Measurements from ENCODE around the gene HSFX1.
"Not testable (repeated sequence)": the region's sequence is repeated elsewhere in the genome, so short reads cannot be mapped to it uniquely, and the experiment has no call there.

DNA sequence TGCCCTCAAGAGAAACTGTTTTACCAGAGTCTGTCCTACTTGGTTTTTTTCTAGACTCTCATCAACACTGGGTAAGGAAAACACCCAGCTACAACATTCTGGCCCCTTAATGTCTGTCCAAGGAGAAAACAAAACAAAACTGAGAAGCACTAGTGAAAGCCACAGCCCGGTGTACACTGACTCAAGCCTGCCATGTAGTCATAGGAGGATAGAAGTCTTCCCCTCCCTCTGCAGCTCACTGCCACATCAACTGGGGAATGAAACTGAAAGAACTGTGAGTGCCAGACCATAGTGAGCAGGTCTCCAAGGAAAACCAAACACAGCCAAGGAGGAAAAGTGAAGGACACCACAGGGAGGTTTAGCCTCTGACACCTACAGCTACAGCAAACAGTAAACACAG, 21.7 kb downstream of the HSFX1 start:
- TF ChIP-seq, protein P1, sequence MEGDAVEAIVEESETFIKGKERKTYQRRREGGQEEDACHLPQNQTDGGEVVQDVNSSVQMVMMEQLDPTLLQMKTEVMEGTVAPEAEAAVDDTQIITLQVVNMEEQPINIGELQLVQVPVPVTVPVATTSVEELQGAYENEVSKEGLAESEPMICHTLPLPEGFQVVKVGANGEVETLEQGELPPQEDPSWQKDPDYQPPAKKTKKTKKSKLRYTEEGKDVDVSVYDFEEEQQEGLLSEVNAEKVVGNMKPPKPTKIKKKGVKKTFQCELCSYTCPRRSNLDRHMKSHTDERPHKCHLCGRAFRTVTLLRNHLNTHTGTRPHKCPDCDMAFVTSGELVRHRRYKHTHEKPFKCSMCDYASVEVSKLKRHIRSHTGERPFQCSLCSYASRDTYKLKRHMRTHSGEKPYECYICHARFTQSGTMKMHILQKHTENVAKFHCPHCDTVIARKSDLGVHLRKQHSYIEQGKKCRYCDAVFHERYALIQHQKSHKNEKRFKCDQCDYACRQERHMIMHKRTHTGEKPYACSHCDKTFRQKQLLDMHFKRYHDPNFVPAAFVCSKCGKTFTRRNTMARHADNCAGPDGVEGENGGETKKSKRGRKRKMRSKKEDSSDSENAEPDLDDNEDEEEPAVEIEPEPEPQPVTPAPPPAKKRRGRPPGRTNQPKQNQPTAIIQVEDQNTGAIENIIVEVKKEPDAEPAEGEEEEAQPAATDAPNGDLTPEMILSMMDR (IDR thresholded peaks at IDR 0.05; ENCODE audit: low read length) = not testable (repeated sequence)
- TF ChIP-seq EZH2 (IDR thresholded peaks at IDR 0.05; ENCODE audit: borderline replicate concordance, low read length) = not testable (repeated sequence)

All from OCI-LY1 (cell line).